ENCODE results near the gene PCNX3. TPM values are rescaled to one million over a fixed set of nuclear protein-coding genes. Genes with fewer than 3 reads are reported as not detected.
A peak's percentile ranks its signal among the peaks of the same experiment; 100 is the strongest.

PCNX3 gene
- total and polyA plus RNA-seq, 10 of the 15 experiments (the other 5 are each of a cell fraction or from before 2014, with no cell fraction given), result 0.03 to 46.6 (median 8.4) TPM

DNA sequence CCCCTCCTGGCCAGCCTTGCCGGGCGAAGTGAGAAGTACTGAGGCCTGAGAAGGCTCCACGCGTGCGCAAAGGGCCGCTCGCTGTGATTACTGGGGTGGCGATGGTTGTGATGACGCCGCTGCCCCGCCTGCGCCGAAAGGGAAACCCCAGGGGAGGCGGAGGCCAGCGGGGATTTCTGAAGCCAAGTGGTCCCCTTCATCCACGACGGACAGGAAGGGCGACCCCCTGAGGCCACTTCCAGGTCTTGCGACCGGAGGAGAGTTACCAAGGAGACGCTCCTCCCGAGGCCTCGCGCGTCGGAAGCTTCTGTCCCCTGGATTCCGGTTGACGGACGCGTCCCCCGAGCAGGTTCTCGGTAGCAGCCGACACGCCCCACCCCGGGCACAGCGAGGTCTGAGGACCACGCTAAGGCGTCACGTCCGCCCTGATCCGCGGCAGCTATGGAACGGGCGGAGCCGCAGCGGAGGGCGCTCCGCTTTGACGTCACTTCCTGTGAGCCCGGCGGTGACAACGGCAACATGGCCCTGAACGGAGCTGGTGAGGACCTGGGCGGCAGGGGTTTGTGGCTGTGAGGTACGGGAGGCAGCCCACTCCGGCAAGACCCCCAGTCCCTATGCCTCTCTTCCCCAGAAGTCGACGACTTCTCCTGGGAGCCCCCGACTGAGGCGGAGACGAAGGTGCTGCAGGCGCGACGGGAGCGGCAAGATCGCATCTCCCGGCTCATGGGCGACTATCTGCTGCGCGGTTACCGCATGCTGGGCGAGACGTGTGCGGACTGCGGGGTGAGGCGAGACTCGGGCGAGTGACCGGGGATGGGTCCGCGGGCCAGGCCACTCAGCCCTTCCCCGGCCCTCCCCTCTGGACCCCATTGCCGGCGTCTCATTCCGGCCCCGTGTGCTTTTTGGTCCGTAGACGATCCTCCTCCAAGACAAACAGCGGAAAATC is 45.3 kb upstream of the PCNX3 start, which contains the start of gene ZNRD2 (continued):
- TF ChIP-seq, protein P1, sequence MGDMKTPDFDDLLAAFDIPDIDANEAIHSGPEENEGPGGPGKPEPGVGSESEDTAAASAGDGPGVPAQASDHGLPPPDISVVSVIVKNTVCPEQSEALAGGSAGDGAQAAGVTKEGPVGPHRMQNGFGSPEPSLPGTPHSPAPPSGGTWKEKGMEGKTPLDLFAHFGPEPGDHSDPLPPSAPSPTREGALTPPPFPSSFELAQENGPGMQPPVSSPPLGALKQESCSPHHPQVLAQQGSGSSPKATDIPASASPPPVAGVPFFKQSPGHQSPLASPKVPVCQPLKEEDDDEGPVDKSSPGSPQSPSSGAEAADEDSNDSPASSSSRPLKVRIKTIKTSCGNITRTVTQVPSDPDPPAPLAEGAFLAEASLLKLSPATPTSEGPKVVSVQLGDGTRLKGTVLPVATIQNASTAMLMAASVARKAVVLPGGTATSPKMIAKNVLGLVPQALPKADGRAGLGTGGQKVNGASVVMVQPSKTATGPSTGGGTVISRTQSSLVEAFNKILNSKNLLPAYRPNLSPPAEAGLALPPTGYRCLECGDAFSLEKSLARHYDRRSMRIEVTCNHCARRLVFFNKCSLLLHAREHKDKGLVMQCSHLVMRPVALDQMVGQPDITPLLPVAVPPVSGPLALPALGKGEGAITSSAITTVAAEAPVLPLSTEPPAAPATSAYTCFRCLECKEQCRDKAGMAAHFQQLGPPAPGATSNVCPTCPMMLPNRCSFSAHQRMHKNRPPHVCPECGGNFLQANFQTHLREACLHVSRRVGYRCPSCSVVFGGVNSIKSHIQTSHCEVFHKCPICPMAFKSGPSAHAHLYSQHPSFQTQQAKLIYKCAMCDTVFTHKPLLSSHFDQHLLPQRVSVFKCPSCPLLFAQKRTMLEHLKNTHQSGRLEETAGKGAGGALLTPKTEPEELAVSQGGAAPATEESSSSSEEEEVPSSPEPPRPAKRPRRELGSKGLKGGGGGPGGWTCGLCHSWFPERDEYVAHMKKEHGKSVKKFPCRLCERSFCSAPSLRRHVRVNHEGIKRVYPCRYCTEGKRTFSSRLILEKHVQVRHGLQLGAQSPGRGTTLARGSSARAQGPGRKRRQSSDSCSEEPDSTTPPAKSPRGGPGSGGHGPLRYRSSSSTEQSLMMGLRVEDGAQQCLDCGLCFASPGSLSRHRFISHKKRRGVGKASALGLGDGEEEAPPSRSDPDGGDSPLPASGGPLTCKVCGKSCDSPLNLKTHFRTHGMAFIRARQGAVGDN (IDR thresholded peaks at IDR 0.05), result no peak; the same call in 1 of the 2 replicates
- no peak for TF ChIP-seq CREB1 (IDR thresholded peaks at IDR 0.05; ENCODE audit: low read depth)
- TF ChIP-seq GATAD2B (conservative IDR thresholded peaks at IDR 0.05; ENCODE audit: low read depth), result no peak; the same call in none of the 2 replicates
- TF ChIP-seq, protein P2, sequence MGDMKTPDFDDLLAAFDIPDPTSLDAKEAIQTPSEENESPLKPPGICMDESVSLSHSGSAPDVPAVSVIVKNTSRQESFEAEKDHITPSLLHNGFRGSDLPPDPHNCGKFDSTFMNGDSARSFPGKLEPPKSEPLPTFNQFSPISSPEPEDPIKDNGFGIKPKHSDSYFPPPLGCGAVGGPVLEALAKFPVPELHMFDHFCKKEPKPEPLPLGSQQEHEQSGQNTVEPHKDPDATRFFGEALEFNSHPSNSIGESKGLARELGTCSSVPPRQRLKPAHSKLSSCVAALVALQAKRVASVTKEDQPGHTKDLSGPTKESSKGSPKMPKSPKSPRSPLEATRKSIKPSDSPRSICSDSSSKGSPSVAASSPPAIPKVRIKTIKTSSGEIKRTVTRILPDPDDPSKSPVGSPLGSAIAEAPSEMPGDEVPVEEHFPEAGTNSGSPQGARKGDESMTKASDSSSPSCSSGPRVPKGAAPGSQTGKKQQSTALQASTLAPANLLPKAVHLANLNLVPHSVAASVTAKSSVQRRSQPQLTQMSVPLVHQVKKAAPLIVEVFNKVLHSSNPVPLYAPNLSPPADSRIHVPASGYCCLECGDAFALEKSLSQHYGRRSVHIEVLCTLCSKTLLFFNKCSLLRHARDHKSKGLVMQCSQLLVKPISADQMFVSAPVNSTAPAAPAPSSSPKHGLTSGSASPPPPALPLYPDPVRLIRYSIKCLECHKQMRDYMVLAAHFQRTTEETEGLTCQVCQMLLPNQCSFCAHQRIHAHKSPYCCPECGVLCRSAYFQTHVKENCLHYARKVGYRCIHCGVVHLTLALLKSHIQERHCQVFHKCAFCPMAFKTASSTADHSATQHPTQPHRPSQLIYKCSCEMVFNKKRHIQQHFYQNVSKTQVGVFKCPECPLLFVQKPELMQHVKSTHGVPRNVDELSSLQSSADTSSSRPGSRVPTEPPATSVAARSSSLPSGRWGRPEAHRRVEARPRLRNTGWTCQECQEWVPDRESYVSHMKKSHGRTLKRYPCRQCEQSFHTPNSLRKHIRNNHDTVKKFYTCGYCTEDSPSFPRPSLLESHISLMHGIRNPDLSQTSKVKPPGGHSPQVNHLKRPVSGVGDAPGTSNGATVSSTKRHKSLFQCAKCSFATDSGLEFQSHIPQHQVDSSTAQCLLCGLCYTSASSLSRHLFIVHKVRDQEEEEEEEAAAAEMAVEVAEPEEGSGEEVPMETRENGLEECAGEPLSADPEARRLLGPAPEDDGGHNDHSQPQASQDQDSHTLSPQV (IDR thresholded peaks at IDR 0.05), result no peak
- TF ChIP-seq, protein P3, sequence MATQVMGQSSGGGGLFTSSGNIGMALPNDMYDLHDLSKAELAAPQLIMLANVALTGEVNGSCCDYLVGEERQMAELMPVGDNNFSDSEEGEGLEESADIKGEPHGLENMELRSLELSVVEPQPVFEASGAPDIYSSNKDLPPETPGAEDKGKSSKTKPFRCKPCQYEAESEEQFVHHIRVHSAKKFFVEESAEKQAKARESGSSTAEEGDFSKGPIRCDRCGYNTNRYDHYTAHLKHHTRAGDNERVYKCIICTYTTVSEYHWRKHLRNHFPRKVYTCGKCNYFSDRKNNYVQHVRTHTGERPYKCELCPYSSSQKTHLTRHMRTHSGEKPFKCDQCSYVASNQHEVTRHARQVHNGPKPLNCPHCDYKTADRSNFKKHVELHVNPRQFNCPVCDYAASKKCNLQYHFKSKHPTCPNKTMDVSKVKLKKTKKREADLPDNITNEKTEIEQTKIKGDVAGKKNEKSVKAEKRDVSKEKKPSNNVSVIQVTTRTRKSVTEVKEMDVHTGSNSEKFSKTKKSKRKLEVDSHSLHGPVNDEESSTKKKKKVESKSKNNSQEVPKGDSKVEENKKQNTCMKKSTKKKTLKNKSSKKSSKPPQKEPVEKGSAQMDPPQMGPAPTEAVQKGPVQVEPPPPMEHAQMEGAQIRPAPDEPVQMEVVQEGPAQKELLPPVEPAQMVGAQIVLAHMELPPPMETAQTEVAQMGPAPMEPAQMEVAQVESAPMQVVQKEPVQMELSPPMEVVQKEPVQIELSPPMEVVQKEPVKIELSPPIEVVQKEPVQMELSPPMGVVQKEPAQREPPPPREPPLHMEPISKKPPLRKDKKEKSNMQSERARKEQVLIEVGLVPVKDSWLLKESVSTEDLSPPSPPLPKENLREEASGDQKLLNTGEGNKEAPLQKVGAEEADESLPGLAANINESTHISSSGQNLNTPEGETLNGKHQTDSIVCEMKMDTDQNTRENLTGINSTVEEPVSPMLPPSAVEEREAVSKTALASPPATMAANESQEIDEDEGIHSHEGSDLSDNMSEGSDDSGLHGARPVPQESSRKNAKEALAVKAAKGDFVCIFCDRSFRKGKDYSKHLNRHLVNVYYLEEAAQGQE (IDR thresholded peaks at IDR 0.05; ENCODE audit: low read depth, low read length), result no peak
- no peak; the same call in 1 of the 2 replicates for TF ChIP-seq RB1 (IDR thresholded peaks at IDR 0.05; ENCODE audit: borderline replicate concordance)
- peak; percentile 97 for TF ChIP-seq HDGF (IDR thresholded peaks at IDR 0.05)
- TF ChIP-seq ATF7 (IDR thresholded peaks at IDR 0.05; ENCODE audit: low read depth), result peak; percentile 84
- TF ChIP-seq, protein P4, sequence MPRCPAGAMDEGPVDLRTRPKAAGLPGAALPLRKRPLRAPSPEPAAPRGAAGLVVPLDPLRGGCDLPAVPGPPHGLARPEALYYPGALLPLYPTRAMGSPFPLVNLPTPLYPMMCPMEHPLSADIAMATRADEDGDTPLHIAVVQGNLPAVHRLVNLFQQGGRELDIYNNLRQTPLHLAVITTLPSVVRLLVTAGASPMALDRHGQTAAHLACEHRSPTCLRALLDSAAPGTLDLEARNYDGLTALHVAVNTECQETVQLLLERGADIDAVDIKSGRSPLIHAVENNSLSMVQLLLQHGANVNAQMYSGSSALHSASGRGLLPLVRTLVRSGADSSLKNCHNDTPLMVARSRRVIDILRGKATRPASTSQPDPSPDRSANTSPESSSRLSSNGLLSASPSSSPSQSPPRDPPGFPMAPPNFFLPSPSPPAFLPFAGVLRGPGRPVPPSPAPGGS (IDR thresholded peaks at IDR 0.05; ENCODE audit: borderline replicate concordance, insufficient read depth, low read depth, low read length, poor library complexity, severe bottlenecking), result no peak
- no peak for TF ChIP-seq ZBED1 (IDR thresholded peaks at IDR 0.05; ENCODE audit: borderline replicate concordance)
- no peak for TF ChIP-seq KAT2A (conservative IDR thresholded peaks at IDR 0.05; ENCODE audit: control insufficient read depth, low read depth, low read length)
- TF ChIP-seq ZNF274 (IDR thresholded peaks at IDR 0.05; ENCODE audit: insufficient read depth, insufficient read length), result no peak
- TF ChIP-seq, protein P5, sequence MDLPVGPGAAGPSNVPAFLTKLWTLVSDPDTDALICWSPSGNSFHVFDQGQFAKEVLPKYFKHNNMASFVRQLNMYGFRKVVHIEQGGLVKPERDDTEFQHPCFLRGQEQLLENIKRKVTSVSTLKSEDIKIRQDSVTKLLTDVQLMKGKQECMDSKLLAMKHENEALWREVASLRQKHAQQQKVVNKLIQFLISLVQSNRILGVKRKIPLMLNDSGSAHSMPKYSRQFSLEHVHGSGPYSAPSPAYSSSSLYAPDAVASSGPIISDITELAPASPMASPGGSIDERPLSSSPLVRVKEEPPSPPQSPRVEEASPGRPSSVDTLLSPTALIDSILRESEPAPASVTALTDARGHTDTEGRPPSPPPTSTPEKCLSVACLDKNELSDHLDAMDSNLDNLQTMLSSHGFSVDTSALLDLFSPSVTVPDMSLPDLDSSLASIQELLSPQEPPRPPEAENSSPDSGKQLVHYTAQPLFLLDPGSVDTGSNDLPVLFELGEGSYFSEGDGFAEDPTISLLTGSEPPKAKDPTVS (IDR thresholded peaks at IDR 0.05; ENCODE audit: low read depth, low read length), result no peak
